GM20000 (cell line): ENCODE results near the gene ASTN2.

Experiments used
- DNase-seq: peaks from one replicate; pipeline ENCODE4 v3.0.0; 2012; ENCODE audit warnings: low spot score
- TF ChIP-seq, protein P1 (sequence below): IDR thresholded peaks from 2 replicates; pipeline ENCODE4 v1.5.1; 2012; ENCODE audit warnings: mild to moderate bottlenecking, control low read depth; ENCODE audit errors: extremely low read depth, missing control alignments

ASTN2 gene

DNA sequence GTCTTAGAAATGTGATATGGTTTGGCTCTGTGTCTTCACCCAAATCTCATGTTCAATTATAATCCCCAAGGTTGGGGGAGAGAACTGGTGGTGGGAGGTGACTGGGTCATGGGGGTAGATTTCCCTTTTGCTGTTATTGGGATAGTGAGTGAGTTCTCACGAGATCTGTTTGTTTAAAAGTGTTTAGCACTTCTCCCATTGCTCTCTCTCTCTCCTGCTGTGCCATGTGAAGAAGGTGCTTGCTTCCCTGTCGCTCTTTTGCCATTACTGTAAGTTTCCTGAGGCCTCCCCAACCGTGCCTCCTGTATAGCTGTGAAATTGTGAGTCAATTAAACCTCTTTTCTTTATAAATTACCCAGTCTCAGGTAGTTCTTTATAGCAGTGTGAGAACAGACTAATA, 203.6 kb downstream of the ASTN2 start:
- TF ChIP-seq, protein P1, sequence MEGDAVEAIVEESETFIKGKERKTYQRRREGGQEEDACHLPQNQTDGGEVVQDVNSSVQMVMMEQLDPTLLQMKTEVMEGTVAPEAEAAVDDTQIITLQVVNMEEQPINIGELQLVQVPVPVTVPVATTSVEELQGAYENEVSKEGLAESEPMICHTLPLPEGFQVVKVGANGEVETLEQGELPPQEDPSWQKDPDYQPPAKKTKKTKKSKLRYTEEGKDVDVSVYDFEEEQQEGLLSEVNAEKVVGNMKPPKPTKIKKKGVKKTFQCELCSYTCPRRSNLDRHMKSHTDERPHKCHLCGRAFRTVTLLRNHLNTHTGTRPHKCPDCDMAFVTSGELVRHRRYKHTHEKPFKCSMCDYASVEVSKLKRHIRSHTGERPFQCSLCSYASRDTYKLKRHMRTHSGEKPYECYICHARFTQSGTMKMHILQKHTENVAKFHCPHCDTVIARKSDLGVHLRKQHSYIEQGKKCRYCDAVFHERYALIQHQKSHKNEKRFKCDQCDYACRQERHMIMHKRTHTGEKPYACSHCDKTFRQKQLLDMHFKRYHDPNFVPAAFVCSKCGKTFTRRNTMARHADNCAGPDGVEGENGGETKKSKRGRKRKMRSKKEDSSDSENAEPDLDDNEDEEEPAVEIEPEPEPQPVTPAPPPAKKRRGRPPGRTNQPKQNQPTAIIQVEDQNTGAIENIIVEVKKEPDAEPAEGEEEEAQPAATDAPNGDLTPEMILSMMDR, result no peak
- DNase-seq, result no peak

DNA sequence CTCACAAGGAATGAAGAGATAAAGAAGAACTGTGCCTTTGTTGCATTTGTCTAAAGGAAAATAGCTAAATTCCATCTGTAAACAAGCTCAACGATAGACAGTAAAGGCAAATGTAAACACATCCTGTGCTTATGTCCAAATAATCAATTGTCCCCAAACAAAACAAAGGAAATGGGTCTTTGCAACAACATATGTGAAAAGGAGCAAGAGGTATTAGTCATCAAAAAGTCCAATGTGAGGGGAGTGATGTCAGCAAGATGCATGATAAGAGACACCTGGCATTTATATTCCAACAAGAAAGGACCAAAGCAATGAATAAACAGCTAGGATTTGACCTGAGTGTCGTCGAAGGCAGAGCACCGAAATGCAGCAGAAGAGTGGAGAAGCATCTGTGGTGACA, 209.1 kb downstream of the ASTN2 start:
- TF ChIP-seq, protein P1, result no peak
- no peak for DNase-seq

DNA sequence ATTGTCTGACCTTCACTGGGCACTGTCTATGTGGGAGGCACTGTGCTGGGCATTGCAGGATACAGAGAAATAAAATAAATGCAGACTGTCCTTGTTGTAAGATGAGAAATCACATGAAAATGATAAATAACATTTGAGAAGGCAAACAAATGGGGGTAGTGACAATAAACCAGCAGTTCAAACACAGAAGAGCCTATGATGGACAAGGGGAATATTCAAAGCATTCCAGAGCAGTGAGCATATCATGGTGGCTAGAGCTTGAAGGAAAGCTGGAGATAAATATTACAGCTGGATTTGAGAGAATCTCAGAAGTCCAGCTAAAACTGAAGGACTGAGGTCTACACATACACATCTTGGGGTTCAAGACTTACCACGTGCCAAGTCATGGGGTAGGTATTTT, 209.9 kb downstream of the ASTN2 start:
- TF ChIP-seq, protein P1, result no peak
- DNase-seq, result no peak

DNA sequence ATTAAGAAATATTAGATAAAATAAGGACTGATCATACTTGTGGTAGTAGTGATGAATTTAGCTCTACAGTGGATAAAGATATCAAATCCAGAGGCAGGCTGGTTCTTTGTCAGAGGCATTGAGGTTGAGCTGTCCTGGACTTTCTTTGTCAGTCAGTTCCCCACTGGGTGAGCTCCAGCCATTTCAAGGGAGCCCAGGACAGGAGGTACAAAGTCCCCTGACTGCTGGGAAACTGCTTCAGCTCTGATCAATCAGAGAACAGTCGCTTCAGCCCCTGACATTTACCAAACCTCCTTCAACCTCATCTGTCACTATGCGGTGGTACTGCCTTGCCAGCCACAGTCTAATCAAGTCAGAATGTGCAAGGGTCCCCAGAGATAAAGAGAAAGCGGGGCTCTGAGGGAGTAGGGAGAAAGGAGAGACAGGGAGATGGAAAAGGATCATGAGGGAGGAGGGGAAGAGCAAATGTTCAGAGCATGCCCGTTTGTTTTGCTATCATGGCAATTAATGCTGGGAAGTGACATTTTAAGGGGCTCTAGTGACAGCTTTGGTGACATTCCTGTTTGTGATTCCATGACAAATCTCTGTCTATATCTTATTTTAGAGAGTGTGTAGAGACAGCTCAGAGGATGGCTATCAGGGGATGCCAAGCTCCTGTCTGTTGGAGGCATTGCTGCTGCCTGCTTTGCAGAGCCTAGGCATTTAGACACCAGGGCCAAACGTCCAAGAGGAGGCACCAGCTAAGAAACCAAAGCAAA, 223.2 kb downstream of the ASTN2 start:
- no peak for DNase-seq
- TF ChIP-seq, protein P1, result no peak

DNA sequence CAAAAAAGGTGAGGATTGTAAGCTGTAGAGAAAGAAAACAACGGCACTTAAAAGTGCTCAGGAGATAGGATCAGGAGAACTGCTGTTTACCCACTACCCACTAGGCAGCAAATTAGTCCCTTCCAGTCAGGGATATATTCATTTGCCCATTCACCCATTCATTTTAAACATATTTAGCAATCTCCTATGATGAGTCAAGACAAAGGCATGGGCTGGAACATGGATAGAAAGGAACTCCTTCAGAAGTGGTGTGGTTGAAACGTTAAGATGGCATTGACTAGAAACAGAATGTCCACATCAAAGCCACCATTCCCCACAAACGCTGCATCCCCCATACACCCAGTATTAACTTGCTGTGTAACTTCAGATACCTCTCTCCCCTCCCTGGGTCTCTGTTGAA, 225.7 kb downstream of the ASTN2 start:
- no peak for DNase-seq
- TF ChIP-seq, protein P1, result no peak

DNA sequence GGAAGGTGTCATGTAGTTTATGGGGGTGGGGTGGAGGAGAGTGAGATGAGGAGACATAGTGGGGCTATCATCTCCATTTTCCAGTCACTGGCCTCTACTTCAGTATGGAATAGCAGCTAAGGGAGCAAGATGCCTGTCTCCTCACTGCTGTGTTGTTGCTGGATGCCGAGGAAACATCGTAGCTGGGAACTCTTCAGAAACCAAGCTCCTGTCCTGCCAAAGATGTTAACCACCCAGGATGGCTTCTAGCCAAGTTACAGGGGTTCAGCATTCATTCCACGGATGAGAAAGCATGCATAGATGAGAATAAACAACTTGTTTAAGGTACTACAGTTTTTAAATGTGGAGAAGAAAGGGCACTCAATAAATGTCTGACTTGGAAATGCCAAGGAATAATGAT, 226.5 kb downstream of the ASTN2 start:
- TF ChIP-seq, protein P1, result no peak
- DNase-seq, result no peak

DNA sequence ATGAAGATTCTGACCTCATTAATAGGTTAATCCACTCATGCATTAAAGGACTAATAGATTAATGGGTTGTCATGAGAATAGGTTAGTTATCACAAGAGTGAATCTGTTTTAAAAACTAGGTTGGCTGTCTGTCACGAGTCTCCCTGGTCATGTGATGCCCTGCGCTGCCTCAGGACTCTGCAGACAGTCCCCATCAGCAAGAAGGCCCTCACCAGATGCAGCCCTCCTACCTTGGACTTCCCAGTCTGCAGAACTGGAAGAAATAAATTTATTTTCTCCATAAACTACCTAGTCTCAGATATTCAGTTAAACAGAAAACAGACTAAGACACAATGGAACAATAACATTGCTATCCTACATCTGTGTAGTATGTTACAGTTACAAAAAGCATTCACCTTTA, 227.4 kb downstream of the ASTN2 start:
- DNase-seq, result no peak
- TF ChIP-seq, protein P1, result no peak
